BE2C (cell line): ENCODE results near the gene DBT.

Experiments
- DNase-seq: peaks from one replicate; pipeline ENCODE4 v3.0.0-alpha.2; 2020
- H3K27me3 ChIP-seq: fragments of 250-450 bp; sonication (Bioruptor Pico); 2 replicates; pipeline ENCODE4 v1.5.1; 2020; ENCODE audit warnings: mild to moderate bottlenecking
- H3K36me3 ChIP-seq: fragments of 250-450 bp; sonication (Bioruptor Pico); 2 replicates; pipeline ENCODE4 v1.5.1; 2020; ENCODE audit warnings: mild to moderate bottlenecking
- H3K4me1 ChIP-seq: fragments of 250-450 bp; sonication (Bioruptor Pico); 2 replicates; pipeline ENCODE4 v1.5.1; 2020
- H3K4me3 ChIP-seq: 2 replicates; pipeline ENCODE4 v1.5.1; 2011; ENCODE audit warnings: low read depth, low read length
- H3K9me3 ChIP-seq: fragments of 250-450 bp; sonication (Bioruptor Pico); 2 replicates; pipeline ENCODE4 v1.5.1; 2020
- TF ChIP-seq, protein P1 (sequence below): IDR thresholded peaks from 2 replicates; pipeline ENCODE4 v1.5.1; 2012; ENCODE audit warnings: mild to moderate bottlenecking, low read depth, low read length

The DBT gene

DNA sequence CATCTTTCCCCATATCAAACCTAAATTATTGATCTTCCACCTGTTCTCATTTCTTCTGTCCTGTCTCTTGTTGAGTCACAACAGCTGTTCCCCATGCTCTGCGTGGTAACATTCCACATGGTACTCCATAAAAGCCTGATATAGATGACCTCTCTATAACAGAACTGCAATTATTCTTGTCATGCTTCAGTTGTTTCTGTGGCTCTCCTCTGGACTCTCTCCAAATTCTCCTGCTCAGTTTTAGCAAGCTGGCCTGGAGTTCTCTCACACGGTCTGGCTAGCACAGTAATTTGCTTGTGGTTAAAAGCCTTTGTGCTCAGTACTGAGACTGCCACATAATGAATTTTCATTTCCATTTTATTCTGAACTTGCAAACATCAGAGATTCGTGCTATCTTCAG lies 61.0 kb downstream of the DBT start:
- Histone ChIP-seq H3K36me3 (no peaks in the 10 kb centered on the region), H3K9me3 (no peaks in the 10 kb centered on the region), H3K4me1 (peaks cover 7% of the 10 kb centered on the region), H3K4me3 (no peak overlapping the region), H3K27me3 (no peaks in the 10 kb centered on the region)
- TF ChIP-seq, protein P1, sequence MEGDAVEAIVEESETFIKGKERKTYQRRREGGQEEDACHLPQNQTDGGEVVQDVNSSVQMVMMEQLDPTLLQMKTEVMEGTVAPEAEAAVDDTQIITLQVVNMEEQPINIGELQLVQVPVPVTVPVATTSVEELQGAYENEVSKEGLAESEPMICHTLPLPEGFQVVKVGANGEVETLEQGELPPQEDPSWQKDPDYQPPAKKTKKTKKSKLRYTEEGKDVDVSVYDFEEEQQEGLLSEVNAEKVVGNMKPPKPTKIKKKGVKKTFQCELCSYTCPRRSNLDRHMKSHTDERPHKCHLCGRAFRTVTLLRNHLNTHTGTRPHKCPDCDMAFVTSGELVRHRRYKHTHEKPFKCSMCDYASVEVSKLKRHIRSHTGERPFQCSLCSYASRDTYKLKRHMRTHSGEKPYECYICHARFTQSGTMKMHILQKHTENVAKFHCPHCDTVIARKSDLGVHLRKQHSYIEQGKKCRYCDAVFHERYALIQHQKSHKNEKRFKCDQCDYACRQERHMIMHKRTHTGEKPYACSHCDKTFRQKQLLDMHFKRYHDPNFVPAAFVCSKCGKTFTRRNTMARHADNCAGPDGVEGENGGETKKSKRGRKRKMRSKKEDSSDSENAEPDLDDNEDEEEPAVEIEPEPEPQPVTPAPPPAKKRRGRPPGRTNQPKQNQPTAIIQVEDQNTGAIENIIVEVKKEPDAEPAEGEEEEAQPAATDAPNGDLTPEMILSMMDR: no peak
- DNase-seq: peak; percentile 73

DNA sequence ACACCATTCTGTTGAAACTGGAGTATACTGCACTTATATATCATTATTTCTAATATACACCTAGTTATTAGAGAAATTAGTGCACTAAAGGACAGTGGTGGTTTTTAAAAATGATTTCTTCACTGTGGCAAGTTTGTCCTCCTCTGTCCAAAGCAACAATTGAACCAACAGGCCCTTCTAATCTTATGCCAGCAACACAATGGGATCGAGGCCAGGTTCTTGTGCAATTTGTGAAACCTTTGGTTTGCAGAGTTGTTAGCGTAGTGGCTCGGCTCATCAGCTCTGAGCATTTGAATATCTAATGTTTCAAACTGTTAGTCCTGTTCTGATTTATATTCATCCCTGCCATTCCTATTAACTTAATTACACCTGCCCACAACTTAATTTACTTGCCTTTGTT lies 61.7 kb downstream of the DBT start:
- TF ChIP-seq, protein P1: no peak
- H3K36me3 ChIP-seq: no peaks in the 10 kb centered on the region
- no peak for DNase-seq

DNA sequence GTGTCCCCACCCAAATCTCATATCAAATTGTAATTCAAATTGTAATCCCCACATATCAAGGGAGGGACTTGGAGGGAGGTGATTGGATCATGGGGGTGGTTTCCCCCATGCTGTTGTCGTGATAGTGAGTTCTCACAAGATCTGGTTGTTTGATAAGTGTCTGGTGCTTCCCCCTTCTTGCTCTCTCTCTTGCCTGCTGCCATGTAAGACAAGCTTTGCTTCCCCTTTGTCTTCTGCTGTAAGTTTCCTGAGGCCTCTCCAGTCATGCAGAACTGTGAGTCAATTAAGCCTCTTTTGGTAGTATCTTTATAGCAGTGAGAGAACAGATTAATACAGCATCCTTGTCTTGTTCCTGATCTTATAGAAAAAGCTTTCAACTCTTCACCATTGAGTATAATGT lies 65.1 kb downstream of the DBT start:
- H3K4me1 ChIP-seq: peaks cover 7% of the 10 kb centered on the region
- no peaks in the 10 kb centered on the region for H3K27me3 ChIP-seq
- H3K9me3 ChIP-seq: no peaks in the 10 kb centered on the region
- H3K36me3 ChIP-seq: no peaks in the 10 kb centered on the region
- DNase-seq: no peak
- H3K4me3 ChIP-seq: no peak overlapping the region
- TF ChIP-seq, protein P1: no peak

More for the DNA sequence above, 61.7 kb downstream of the DBT start:
- H3K4me3 ChIP-seq: no peak overlapping the region
- no peaks in the 10 kb centered on the region for H3K27me3 ChIP-seq
- H3K9me3 ChIP-seq: no peaks in the 10 kb centered on the region
- H3K4me1 ChIP-seq: peaks cover 7% of the 10 kb centered on the region

DNA sequence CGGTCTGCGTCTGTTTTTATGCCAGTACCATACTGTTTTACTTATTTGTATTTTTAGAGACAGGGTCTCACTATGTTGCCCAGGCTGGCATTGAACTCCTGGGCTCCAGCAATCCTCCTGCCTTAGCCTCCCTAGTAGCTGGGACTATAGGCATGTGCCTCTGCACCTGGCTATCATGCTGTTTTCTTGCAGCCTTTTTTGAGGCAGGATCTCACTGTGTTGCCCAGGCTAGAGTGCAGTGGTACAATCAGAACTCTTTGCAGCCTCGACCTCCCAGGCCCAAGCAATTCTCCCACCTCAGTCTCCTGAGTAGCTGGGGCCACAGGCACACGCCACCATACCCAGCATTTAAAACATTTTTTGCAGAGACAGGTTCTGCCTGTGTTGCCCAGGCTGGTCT lies 66.3 kb downstream of the DBT start:
- H3K9me3 ChIP-seq: no peaks in the 10 kb centered on the region

DNA sequence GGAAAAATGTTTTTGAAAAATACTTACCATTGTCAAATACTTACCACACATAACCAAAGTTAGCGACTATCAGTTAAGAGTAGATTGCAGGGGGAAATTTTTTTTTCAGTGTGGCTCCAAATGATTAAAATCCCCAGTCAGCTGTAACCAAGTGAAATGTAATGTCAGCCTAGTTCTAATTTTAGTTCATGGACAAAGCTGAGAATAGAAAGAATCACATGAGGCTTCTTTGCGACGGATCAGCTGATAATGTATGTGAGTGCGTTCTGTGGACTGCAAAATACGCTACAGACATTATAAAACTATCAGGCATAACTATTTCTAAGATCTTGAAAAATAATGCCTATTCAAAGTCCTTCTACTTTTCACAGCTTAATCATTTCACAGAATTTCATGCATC lies 71.5 kb downstream of the DBT start, which contains the start of gene LRRC39:
LRRC39 (minus strand) TSS at position 166 of the 400 bp plus-strand sequence. CDS start 9,740 bp downstream, outside the sequence.
- Histone ChIP-seq H3K4me3 (no peak within 1 kb of the TSS), H3K4me1 (no peaks in the 10 kb centered on the region), H3K9me3 (no peaks in the 10 kb centered on the region), H3K36me3 (no peaks in the 10 kb centered on the region), H3K27me3 (no peaks in the 10 kb centered on the region)
- no peak for DNase-seq
- TF ChIP-seq, protein P1: no peak

More for the DNA sequence above, 66.3 kb downstream of the DBT start:
- no peaks in the 10 kb centered on the region for H3K27me3 ChIP-seq
- H3K4me1 ChIP-seq: peaks cover 6% of the 10 kb centered on the region
- no peak overlapping the region for H3K4me3 ChIP-seq
- TF ChIP-seq, protein P1: no peak
- no peaks in the 10 kb centered on the region for H3K36me3 ChIP-seq
- DNase-seq: no peak

DNA sequence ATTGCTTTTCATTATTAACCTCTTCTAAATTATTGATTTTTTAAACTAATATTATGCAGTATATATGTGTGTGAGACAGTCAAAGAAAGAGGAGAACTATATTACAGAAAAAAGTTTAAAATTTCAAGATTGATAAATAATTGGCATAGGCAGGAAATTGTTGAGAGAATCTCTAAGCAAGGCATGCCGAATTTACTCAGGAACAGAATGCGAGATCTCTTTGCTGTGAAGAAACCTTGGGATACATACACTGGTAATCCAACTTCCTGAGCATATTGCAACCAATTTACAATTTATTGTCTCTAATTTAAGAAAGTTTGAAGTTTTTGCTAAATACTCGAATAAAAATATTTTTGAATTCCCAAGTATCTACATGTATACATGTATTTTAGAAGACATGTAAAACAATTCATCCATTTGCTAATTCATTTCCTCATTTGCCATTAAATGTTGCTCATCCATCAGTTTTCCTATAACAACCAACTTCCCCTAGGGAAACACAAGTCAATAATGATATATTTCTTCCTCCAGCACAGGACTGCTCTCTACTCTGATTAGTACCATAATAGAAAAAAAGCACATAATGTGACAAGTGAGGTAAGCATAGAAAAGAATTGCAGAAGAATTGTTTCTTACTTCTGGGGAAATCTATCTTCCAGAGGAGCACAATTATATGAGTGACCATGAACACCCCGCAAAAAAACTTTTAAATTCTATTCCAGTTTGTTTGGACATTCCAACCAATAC lies 72.2 kb downstream of the DBT start:
- TF ChIP-seq, protein P1: no peak
- Histone ChIP-seq H3K9me3 (no peaks in the 10 kb centered on the region), H3K36me3 (no peaks in the 10 kb centered on the region), H3K27me3 (no peaks in the 10 kb centered on the region), H3K4me1 (no peaks in the 10 kb centered on the region), H3K4me3 (no peak overlapping the region)
- no peak for DNase-seq
